ENCODE data around the gene CNOT10.
"Not testable (repeated sequence)": the region's sequence is repeated elsewhere in the genome, so short reads cannot be mapped to it uniquely, and the experiment has no call there.

The CNOT10 gene

GRCh38 chr3:32797776-32798175 is 112.8 kb downstream of the CNOT10 start (continued):
- no peak for TF ChIP-seq ZNF148 (tag by site-specific recombination; IDR thresholded peaks at IDR 0.05; ENCODE audit: borderline replicate concordance)

GRCh38 chr3:32801440-32801839 is 116.5 kb downstream of the CNOT10 start:
- POLR2A ChIA-PET; H3K4me1 ChIP-seq (ENCODE audit: control insufficient read depth, insufficient read depth, low read length); CTCF ChIA-PET; H3K27ac ChIP-seq (ENCODE audit: extremely low read depth, low read depth, low read length); H3K4me3 ChIP-seq (ENCODE audit: low read depth, low read length); H3K36me3 ChIP-seq (ENCODE audit: control insufficient read depth in 2 of 2, insufficient read depth in 1 of 2, low read length in 2 of 2); H3K9me3 ChIP-seq (ENCODE audit: control insufficient read depth, insufficient read depth, low read depth, low read length): not testable (repeated sequence)
- TF ChIP-seq ZNF518A (tag by site-specific recombination; conservative IDR thresholded peaks at IDR 0.05; ENCODE audit: low read depth) = peak; percentile 71
- peak; percentile 78 for TF ChIP-seq ZNF394 (tag by site-specific recombination; IDR thresholded peaks at IDR 0.05; ENCODE audit: borderline replicate concordance)
- TF ChIP-seq ZNF555 (tag by site-specific recombination; conservative IDR thresholded peaks at IDR 0.05) = peak; percentile 47
- TF ChIP-seq ZNF140 (tag by site-specific recombination; IDR thresholded peaks at IDR 0.05) = 0 out of 2 replicates have a peak, but pooled peaks have one; percentile 31
- 0 out of 2 replicates have a peak, but pooled peaks have one; percentile 45 for TF ChIP-seq ZBTB11 (tag by site-specific recombination; conservative IDR thresholded peaks at IDR 0.05; ENCODE audit: low read depth)
- TF ChIP-seq ZNF426 (tag by site-specific recombination; IDR thresholded peaks at IDR 0.05) = peak; percentile 53
- TF ChIP-seq ZNF623 (tag by site-specific recombination; IDR thresholded peaks at IDR 0.05) = peak; percentile 52

- ChIA-PET CTCF (no interaction called here), POLR2A (no interaction called here)
- no peaks in the 10 kb centered on the region for H3K4me1 ChIP-seq (ENCODE audit: control insufficient read depth, insufficient read depth, low read length)
Observed at GRCh38 chr3:32813180-32813579, 128.2 kb downstream of the CNOT10 start.

More at GRCh38 chr3:32813180-32813579, 128.2 kb downstream of the CNOT10 start:
- Histone ChIP-seq H3K27ac (ENCODE audit: extremely low read depth, low read depth, low read length) (no peak overlapping the region), H3K9me3 (ENCODE audit: control insufficient read depth, insufficient read depth, low read depth, low read length) (no peaks in the 10 kb centered on the region), H3K36me3 (ENCODE audit: control insufficient read depth in 2 of 2, insufficient read depth in 1 of 2, low read length in 2 of 2) (peaks cover 0 to 1% of the 10 kb centered on the region in 2 experiments; a peak in 1 of 3 replicates), H3K4me3 (ENCODE audit: low read depth, low read length) (no peak overlapping the region)
- TF ChIP-seq SP7 (tag by site-specific recombination; IDR thresholded peaks at IDR 0.05) = peak; percentile 97
- peak; percentile 29; the same call in 1 of the 2 replicates for TF ChIP-seq ATF2 (tag by site-specific recombination; IDR thresholded peaks at IDR 0.05; ENCODE audit: low read depth)
- TF ChIP-seq SCRT2 (tag by site-specific recombination; IDR thresholded peaks at IDR 0.05) = 0 out of 2 replicates have a peak, but pooled peaks have one; percentile 27
- TF ChIP-seq ZNF302 (tag by site-specific recombination; IDR thresholded peaks at IDR 0.05; ENCODE audit: low read depth) = no peak
- peak; percentile 33; the same call in 1 of the 2 replicates for TF ChIP-seq ZNF398 (tag by site-specific recombination; IDR thresholded peaks at IDR 0.05)
- TF ChIP-seq ZNF600 (tag by site-specific recombination; IDR thresholded peaks at IDR 0.05) = peak; percentile 65; the same call in 1 of the 2 replicates
- TF ChIP-seq ZNF645 (tag by site-specific recombination; IDR thresholded peaks at IDR 0.05) = no peak

All from HEK293 (cell line).